ENCODE measurements around the gene PAX6.

- TF ChIP-seq SP1 (IDR thresholded peaks at IDR 0.05) (no peak), CTBP1 (IDR thresholded peaks at IDR 0.05; ENCODE audit: borderline replicate concordance) (no peak)
Observed at GRCh38 chr11:31782257-31782656, 28.9 kb downstream of the PAX6 start.
